Measurements from ENCODE around the gene TLX3. TPM values are rescaled to one million over a fixed set of nuclear protein-coding genes. Genes with fewer than 3 reads are reported as not detected.
"Not testable (repeated sequence)": the region's sequence is repeated elsewhere in the genome, so short reads cannot be mapped to it uniquely, and the experiment has no call there.

Gene TLX3
- total RNA-seq, 1 donor from 2014 or later: not detected

GRCh38 chr5:171322527-171322926 is 13.5 kb downstream of the TLX3 start:
- DNase-seq (ENCODE audit: low spot score) (no peak), ATAC-seq (no peak)

- ATAC-seq: no peak
- no peak for DNase-seq (ENCODE audit: low spot score)
Measured at GRCh38 chr5:171323007-171323406, 14.0 kb downstream of the TLX3 start.

- ATAC-seq (no peak), DNase-seq (ENCODE audit: low spot score) (no peak)
Measured at GRCh38 chr5:171323806-171324632, 15.0 kb downstream of the TLX3 start.

GRCh38 chr5:171330021-171330420 is 21.0 kb downstream of the TLX3 start:
- DNase-seq (ENCODE audit: low spot score) (no peak), ATAC-seq (no peak)

GRCh38 chr5:171335616-171336015 is 26.6 kb downstream of the TLX3 start:
- ATAC-seq (no peak), DNase-seq (ENCODE audit: low spot score) (no peak)

- DNase-seq (ENCODE audit: low spot score) (no peak), ATAC-seq (peak; percentile 70)
Measured at GRCh38 chr5:171336521-171337209, 27.6 kb downstream of the TLX3 start.

GRCh38 chr5:171337210-171337569 is 28.1 kb downstream of the TLX3 start:
- no peak for DNase-seq (ENCODE audit: low spot score)
- ATAC-seq: no peak

GRCh38 chr5:171340042-171340441 is 31.0 kb downstream of the TLX3 start:
- no peak for ATAC-seq

GRCh38 chr5:171340491-171340890 is 31.4 kb downstream of the TLX3 start:
- no peak for DNase-seq (ENCODE audit: low spot score)
- ATAC-seq: no peak

More at GRCh38 chr5:171340042-171340441, 31.0 kb downstream of the TLX3 start:
- DNase-seq (ENCODE audit: low spot score): no peak

- DNase-seq (ENCODE audit: low spot score) (peak; percentile 46), ATAC-seq (peak; percentile 90)
Measured at GRCh38 chr5:171342362-171343111, 33.5 kb downstream of the TLX3 start.

GRCh38 chr5:171344936-171345608 is 36.0 kb downstream of the TLX3 start:
- DNase-seq (ENCODE audit: low spot score): no peak
- no peak for ATAC-seq

- DNase-seq (ENCODE audit: low spot score) (no peak), ATAC-seq (no peak)
Measured at GRCh38 chr5:171351536-171352073, 42.6 kb downstream of the TLX3 start.

GRCh38 chr5:171355302-171355724 is 46.3 kb downstream of the TLX3 start:
- ATAC-seq: no peak
- DNase-seq (ENCODE audit: low spot score): no peak

GRCh38 chr5:171357843-171358242 is 48.8 kb downstream of the TLX3 start:
- ATAC-seq (no peak), DNase-seq (ENCODE audit: low spot score) (no peak)

GRCh38 chr5:171361151-171361550 is 52.1 kb downstream of the TLX3 start:
- not testable (repeated sequence) for ATAC-seq; DNase-seq (ENCODE audit: low spot score)

Other genes starting within 250 kb of the TLX3 start
- 184 TPM for gene NPM1, start 78.6 kb downstream of the TLX3 start, total RNA-seq
- gene FGF18, start 110.4 kb downstream of the TLX3 start, total RNA-seq: not detected

Data from left lobe of liver (tissue), 2 donors.